GM12892 (cell line): ENCODE data around the gene SGF29.
"Not testable (repeated sequence)": the region's sequence is repeated elsewhere in the genome, so short reads cannot be mapped to it uniquely, and the experiment has no call there.

Experiments
- DNase-seq: peaks from one replicate; pipeline ENCODE4 v3.0.0; 2011; ENCODE audit not compliant: insufficient read length
- FAIRE-seq: peaks from 2 replicates; lab custom pipeline; 2011; peaks lifted over from hg19 to GRCh38; lab: Jason Lieb, UNC
- POLR2A ChIP-seq: IDR thresholded peaks from 2 replicates; pipeline ENCODE4 v1.6.1; 2011; ENCODE audit warnings: low read depth, low read length, control low read depth
- POLR2AphosphoS5 ChIP-seq: IDR thresholded peaks from 2 replicates; pipeline ENCODE4 v1.6.1; 2011; ENCODE audit warnings: low read depth, low read length, control low read depth
- TAF1 ChIP-seq: IDR thresholded peaks from 2 replicates; pipeline ENCODE4 v1.6.1; 2011; ENCODE audit warnings: low read depth, mild to moderate bottlenecking, control low read depth, low read length, borderline replicate concordance

Gene SGF29

DNA sequence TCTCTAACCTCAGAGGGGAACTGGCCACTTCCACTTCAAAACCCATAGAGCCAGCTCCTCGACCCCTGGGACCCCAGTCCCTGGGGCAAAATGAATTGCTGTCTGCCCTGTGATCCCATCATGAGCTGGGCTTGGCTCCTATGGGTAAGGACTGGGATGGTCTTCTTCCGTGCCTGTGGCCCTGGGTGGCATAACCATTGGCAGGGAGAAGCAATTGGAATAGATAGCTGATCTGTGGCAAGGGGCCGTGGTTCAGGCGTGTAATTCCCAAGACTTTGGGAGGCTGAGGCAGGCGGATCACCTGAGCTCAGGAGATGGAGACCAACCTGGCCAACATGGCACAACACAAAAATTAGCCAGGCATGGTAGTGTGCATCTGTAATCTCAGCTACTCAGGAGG lies 38.8 kb downstream of the SGF29 start:
- DNase-seq (no peak), FAIRE-seq (no peak)
- TF ChIP-seq TAF1 (no peak), POLR2A (no peak), POLR2AphosphoS5 (no peak)

DNA sequence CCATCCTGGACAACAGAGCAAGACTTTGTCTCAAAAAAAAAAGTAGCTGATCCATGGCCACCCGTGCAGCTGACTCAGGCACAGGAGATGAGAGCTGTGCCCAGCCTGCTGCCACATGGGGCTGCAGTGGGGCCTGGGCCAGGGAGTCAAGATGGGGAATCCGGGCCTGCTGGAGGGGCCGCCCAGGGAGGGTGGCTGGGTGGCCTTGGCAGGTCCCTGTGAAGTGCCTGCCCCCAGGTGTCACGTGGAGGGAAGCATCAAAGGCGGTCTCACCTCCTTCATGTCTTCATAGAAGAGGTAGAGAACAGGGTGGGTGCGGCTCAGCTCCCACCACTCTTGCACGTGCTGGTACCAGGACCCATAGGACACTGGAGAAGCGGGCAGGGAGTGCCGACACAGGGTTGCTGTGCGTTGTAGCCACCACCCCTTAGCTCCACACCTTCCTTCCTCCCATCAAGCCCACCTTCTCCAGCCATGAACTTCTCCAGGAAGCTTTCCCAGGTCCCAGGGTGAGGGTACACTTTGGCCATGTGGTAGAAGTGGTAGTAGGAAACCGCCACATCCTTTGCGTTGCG lies 39.3 kb downstream of the SGF29 start:
- no peak for DNase-seq
- FAIRE-seq: no peak
- TF ChIP-seq POLR2A: no peak
- TF ChIP-seq TAF1: no peak
- TF ChIP-seq POLR2AphosphoS5: no peak

DNA sequence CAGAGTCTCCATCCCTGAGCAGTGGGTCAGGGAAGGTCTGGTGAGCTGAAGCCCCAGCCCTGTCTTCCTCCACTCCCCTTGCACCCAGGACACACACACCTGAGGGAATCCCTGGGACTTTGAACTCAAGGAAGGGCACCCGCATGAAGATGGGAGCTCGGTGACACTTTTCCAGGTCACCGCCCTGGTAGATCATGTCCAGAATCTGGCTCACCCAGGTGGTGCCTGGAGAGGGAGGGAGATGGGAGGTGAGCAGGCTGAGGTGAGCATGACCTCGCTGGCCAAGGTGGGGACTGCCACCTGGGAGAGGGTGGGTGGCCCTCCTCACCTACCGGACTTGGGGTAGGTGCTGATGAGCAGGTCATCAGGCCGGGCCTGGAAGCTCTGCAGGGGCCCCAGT lies 41.7 kb downstream of the SGF29 start:
- not testable (repeated sequence) for DNase-seq, FAIRE-seq

DNA sequence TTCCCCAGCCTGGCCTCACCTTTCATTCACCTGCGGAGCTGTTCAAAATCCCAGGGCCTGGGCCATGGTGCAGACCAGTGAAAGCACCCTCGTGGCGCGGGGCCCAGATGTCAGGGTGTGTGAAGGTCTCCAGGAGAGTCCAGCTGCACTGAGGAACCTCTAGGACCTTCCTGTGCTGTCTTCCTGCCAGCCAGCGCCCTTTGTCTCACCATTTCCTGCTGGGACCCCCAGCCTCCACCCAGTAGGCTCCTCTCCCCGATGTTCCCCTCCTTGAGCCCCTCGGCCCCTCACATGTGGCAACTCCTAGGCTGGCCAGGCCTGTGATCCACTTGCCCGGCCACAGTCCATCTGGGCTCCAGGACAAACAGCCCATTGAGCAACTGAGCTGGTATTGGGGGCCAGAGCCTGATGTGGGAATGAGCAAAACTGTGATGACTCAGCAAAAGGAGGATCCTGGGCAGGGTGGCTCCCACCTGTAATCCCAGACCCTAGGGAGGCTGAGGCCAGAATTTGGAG lies 42.5 kb downstream of the SGF29 start:
- FAIRE-seq (no peak), DNase-seq (no peak)
- TF ChIP-seq POLR2AphosphoS5: no peak
- no peak for TF ChIP-seq TAF1
- no peak for TF ChIP-seq POLR2A

DNA sequence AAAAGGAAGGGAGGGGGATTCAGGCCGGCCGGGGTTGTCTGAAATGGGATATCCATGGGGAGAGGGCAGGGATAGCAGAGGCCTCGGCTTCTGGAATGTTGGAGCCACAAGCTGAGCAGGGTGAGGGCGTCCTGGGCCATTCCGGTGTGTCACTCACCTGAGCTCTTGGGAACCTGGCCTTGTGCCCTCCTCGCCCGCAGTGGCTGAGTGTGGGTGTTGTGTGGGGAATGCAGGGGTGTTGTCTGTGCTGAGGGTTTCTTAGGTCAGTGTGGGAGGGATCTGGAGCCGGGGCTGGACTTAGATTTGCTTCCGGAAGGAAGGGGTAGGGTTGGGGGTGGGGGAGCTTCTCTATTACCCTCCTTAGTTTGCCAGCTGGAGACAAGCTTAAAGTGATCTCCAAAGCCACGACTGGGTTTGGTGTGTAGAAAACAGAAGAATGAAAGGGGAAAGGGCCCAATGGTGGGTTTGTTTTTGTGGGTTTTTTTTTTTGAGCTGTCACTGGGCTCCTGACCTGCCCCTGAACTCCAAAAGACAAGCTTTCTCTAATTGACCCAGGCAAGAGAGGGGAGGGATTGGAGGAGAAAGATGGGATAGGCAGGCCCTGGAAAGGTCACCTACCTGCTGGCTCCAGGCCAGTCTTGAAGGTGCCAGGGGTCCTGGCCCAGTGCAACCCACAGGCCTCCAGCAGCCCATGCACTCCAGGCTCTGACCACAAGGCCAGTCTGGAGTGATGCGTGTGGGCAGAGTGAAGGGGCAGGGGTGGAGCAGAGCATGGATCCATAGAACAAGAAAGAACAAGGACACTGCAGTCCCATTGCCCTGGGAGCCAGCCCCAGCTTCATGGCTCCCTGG lies 43.3 kb downstream of the SGF29 start, which contains the start of gene SULT1A2:
TSS of gene SULT1A2 (minus strand) at position 211 of the 852 bp plus-strand sequence. CDS start 1,120 bp downstream, outside the sequence.
- TF ChIP-seq POLR2A: no peak
- TF ChIP-seq POLR2AphosphoS5: no peak
- TF ChIP-seq TAF1: no peak
- DNase-seq: no peak
- FAIRE-seq: no peak

DNA sequence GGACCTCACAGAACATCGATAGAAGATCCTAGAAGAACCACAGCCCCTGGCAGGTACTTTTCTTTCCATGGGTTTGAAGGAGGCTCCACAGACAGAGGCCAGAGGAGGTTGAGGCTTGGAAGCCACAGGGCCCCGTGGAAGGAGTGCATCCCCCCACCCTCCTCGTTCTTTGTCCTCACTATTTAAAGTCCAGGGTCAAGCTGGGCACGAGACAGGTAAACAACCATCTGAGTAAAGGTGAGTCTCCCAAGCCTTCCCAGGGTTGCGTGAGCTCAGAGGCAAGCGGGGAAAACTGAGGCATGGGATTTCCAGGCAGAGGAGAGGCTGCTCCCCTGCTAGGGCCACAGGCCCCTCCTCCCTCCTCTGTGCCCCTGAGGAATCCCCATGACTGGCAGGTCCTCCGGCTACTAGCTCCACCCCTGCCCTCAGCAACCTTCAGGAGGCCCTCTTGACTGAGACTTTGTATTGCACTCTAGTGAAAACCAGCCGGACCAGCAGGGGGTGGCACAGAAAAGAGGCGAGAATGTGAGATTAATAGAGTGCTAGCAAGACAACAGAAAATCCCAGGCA lies 44.1 kb downstream of the SGF29 start:
- FAIRE-seq (no peak), DNase-seq (no peak)
- no peak for TF ChIP-seq POLR2AphosphoS5
- TF ChIP-seq POLR2A: no peak
- TF ChIP-seq TAF1: no peak

DNA sequence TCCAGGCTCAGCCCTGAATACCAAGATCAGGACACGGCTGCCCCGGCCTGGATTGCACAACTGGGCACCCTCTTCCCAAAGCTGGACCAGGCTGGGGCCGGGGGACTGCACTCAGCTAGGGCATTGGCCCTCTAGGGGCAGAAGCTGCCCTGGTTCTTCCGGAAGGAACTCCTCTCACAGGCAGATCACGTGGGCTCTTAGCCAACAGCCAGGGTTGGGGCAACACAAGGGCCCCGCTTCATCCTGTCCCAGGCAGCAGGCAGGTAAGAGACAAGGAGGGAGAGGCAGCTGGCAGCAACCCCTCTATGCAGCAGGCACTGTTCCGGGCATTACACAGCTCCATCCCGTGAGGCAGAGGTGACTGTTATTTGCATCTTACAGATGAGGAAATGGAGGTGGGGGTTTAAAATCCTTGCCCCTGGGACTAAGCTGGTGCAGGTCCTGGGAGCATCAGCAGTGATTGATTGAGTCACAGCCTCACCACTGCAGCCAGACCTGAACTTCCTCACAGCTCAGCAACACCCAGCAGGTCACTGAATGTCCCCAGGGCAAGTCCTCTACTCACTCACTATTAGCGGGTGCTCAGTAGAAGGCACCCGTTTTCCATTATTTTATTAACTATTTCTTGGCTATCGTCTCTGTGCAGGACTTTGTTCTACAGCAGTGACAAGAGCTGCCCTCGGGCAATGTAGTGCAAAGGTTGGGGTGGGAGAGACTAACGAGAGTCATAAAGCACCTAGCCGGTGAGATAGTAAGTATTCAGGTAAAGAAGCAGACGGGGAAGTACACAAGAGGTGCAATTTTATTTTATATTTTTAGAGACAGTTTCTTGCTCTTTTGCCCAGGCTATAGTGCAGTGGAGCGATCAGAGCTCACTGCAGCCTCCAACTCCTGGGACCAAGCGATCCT lies 45.9 kb downstream of the SGF29 start:
- FAIRE-seq: peak; percentile 67
- not testable (repeated sequence) for DNase-seq

DNA sequence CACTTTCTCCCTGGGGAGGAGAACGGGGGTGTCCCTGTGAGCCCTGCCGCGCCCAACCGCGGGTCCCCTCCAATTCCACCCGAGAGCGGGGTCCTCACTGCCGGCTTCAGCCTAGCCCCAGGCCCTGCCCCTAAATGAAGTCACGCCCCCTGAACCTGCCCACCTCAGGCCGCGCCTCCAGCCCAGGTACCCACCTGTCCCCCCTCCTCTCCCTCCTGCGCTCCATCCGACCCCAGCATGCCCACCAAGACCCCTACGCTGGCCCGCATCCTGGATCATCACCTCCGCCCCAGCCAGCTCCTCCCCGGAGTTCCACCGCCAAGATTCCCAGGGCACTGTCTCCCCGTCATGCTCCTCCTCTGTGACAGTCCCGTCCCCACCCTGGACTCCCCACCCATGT lies 47.2 kb downstream of the SGF29 start:
- not testable (repeated sequence) for DNase-seq, FAIRE-seq

DNA sequence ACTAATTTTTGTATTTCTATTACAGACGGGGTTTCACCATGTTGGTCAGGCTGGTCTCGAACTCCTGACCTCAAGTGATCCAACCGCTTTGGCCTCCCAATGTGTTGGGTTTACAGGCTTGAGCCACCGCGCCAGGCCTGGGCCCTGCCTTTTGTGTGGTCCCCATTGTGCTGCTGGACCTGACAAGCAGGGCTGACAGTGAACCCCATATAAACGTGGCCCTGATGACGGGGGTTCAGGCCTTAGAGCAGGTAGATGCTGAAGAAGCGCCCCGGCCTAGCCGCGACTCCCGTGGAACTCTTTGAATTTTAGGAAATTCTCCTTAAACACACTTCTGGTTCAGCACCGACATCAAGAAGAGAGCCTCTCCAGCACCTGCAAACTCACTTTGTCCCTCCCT lies 47.9 kb downstream of the SGF29 start:
- not testable (repeated sequence) for FAIRE-seq

DNA sequence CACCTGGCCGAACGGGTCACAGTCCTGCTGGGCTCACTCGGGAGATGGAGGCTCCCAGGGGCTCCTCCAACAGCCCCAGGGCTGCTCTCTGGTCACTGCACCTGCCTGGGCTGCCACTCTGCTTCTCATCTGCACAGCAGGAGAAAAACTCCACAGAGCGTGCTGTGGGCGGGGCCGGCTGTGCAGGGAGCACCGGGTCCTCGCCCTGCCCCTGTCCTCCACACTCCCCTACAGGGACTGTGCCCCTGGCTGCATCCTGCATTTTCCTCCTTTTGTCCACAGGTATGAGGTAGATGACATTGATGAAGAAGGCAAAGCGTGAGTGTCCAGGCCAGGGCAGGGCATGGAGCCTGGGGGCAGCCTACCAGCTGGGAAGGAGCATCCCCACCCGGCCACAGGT lies 48.3 kb downstream of the SGF29 start:
- not testable (repeated sequence) for DNase-seq, FAIRE-seq

More for the DNA sequence above, 47.9 kb downstream of the SGF29 start:
- not testable (repeated sequence) for DNase-seq

DNA sequence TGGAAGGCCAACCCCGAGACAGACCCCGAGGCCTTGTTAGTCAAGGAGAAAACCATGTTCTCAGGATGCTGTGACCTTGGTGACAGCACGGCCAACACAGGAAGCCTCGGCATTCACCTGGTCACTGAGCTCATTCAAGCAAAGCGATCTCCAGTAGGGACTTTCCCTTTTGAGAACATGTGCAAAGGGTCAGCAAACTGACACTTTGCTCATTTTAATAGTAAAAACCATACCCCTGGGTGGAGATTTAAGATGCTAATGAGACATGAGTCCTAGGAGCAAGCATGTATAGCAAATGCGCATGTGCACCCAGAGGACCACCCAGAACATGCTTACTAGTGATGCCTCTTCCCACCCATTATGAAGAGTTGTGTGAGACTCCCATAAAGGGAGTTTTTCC lies 48.8 kb downstream of the SGF29 start:
- FAIRE-seq (no peak), DNase-seq (no peak)
- no peak for TF ChIP-seq TAF1
- no peak for TF ChIP-seq POLR2A
- no peak for TF ChIP-seq POLR2AphosphoS5
